Measurements from ENCODE around the gene PDGFRB.

- no peak for TF ChIP-seq CTCF (IDR thresholded peaks at IDR 0.05)
- no peak for TF ChIP-seq POLR2A (IDR thresholded peaks at IDR 0.05)
Observed at GRCh38 chr5:150163547-150164059, 8.0 kb upstream of the PDGFRB start.
